Upper lobe of left lung (tissue), 4 donors: ENCODE measurements around the gene GINS2.

ENCODE experiments used
- EP300 ChIP-seq, 4 donors: sonication (generic); formaldehyde crosslinking; IDR thresholded peaks; one replicate each; pipeline ENCODE4 v1.5.1; 2017; ENCODE audit warnings: antibody characterized with exemption in 4 of 4, control low read depth in 2 of 4
- POLR2A ChIP-seq, 4 donors: fragments of 450-650 bp; IDR thresholded peaks; one replicate each; pipeline ENCODE4 v1.5.1; 2016 to 2017; ENCODE audit warnings: antibody characterized with exemption in 4 of 4, mild to moderate bottlenecking in 2 of 4
- POLR2AphosphoS5 ChIP-seq, 2 donors: sonication (generic); formaldehyde crosslinking; IDR thresholded peaks; one replicate each; pipeline ENCODE4 v1.5.1; 2017; ENCODE audit warnings: antibody characterized with exemption in 2 of 2
- TF ChIP-seq, protein P1 (sequence below), 6 experiments: fragments of 450-650 bp in 4 of 6; fragments of 200-600 bp in 2 of 6; sonication (generic) in 2 of 6; IDR thresholded peaks; one replicate each; pipeline ENCODE4 v1.5.1; 2016 to 2019; ENCODE audit warnings: antibody characterized with exemption in 6 of 6

DNA sequence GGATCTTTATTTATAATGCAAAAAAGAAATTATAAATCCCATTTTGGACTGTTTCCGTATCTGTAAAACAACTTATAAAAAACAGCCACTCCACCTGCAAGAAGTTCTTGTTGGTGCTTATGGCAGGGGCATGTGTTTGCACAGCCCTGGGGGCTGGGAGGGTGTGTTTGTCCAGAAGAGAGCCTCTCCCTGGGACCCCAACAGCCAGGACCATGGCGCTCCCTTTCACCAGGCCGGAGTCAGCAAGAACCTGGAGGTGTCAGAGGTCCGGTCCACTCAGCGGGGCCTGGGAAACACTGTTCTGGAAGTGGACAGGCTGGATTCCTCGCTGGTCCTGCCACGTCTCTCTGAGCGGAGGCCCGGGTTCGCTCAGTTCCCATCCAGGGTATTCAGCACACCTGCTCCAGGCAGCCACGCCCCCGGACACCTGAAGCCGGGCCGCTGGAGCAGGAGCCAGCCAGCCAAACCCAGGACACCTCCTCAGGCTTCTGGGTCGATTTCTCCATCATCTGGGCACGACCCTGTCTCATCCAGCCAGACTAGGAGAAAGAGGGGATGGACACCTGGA, 18.9 kb upstream of the GINS2 start:
- TF ChIP-seq, protein P1, sequence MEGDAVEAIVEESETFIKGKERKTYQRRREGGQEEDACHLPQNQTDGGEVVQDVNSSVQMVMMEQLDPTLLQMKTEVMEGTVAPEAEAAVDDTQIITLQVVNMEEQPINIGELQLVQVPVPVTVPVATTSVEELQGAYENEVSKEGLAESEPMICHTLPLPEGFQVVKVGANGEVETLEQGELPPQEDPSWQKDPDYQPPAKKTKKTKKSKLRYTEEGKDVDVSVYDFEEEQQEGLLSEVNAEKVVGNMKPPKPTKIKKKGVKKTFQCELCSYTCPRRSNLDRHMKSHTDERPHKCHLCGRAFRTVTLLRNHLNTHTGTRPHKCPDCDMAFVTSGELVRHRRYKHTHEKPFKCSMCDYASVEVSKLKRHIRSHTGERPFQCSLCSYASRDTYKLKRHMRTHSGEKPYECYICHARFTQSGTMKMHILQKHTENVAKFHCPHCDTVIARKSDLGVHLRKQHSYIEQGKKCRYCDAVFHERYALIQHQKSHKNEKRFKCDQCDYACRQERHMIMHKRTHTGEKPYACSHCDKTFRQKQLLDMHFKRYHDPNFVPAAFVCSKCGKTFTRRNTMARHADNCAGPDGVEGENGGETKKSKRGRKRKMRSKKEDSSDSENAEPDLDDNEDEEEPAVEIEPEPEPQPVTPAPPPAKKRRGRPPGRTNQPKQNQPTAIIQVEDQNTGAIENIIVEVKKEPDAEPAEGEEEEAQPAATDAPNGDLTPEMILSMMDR (IDR thresholded peaks at IDR 0.05), result no peak
- TF ChIP-seq EP300 (IDR thresholded peaks at IDR 0.05) (no peak), POLR2A (IDR thresholded peaks at IDR 0.05) (no peak), POLR2AphosphoS5 (IDR thresholded peaks at IDR 0.05) (no peak)
